Dedifferentiated amniotic fluid mesenchymal stem cell (primary cell): Measurements from ENCODE around the gene USP7.

Experiments
- DNase-seq: peaks from one replicate; pipeline ENCODE4 v3.0.0-alpha.2; 2016; ENCODE audit errors: extremely low spot score

The USP7 gene

DNA sequence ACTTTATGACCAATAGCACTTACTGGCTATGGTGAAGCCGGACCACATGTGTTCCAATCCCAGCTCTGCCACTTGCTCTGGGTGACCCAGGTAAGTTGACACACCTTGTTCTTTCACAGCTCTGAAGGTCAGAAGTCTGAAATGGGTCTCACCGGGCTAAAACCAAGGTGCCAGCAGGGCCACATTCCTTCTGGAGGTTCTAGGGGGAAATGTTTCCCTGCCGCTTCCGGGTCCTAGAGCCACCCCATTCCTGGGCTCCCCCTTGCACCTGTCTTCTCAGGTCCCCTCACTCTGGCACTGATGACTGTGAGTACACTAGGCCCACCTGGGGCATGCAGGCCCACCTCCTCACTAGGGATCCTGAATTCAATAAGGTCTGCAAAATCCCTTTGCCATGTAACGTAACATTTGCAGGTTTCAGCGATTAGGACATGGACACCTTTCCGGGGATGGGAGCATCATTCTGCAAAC lies 11.4 kb downstream of the USP7 start:
- no peak for DNase-seq

- no peak for DNase-seq
Observed at GRCh38 chr16:8951447-8952280, 12.0 kb downstream of the USP7 start.

DNA sequence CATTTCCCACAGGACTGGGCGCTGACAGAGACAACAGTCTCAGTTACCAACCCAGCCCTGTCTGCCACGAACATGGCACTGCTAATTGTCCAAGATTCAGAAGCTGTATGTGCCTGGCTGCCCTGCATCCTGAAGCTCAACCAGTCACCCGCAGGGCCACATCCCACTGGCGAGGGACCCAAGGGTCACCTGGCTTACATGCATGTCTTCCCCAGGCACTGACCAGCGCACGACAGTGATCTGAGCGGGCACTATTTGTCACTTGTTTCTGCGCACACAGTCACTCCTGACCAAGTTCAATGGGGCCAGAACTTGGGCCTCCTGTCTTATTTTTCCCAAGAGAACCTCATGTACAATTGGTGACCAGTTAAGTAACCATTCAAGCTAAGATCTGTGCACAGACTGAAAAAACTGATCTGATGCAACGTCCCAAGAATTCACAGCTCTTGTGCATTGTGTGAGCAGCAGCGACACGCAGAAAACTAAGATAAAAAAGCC lies 13.1 kb downstream of the USP7 start:
- peak; percentile 46 for DNase-seq

DNA sequence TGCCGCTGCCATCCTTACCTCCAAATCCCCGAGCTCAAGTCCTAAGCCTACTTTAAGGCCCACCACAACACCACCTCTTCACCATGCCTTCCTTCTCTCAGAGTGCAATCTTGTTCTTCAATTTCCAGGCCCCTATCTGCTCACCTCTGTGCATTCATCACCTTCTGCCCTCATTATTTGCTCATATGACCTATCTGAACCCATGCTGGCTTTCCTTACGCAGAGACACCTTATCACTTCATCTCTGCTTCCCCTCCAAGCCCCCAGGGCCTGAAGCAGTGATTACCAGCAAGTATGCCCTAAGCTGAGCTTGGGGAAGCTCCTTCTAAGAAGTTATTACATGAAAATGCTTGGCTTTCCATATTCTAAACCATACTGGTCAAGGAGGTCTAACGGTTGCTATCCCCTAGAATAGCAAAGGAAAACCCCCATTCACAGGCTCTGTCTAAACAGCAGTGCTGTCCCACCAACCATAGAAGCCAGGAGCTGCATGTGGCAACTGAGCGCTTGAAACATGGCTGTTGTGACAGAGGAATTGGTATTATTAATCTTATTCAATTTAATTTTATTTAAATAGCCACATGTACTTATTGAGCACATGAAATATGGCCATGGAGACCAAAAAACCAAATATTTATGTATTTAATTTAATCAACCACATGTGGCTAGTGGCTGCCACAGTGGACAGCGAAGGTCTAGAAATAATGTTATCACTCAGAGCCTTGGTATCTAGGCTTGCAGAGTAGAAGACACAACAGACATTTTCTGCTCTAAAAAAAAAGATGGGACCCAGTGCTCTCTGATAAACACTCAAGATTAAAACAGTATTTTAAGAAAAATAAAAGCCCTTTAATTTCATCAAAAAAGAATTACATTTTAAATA lies 13.9 kb downstream of the USP7 start:
- no peak for DNase-seq

DNA sequence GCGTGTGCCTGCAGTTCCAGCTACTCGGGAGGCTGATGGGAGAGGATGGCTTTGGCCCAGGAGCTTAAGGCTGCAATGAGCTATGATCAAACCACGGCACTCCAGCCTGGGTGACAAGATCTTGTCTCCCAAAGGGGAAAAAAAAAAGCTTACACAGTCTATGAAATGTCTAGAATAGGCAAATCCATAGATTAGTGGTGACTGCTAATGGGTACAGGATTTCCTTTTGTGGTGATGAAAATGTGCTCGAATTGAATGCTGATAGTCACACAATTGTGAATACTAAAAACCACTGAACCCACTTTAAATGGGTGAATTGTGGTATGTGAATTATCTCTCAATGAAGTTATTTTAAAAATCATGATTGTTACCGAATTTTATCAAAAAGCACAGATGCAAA lies 14.9 kb downstream of the USP7 start:
- DNase-seq: no peak

DNA sequence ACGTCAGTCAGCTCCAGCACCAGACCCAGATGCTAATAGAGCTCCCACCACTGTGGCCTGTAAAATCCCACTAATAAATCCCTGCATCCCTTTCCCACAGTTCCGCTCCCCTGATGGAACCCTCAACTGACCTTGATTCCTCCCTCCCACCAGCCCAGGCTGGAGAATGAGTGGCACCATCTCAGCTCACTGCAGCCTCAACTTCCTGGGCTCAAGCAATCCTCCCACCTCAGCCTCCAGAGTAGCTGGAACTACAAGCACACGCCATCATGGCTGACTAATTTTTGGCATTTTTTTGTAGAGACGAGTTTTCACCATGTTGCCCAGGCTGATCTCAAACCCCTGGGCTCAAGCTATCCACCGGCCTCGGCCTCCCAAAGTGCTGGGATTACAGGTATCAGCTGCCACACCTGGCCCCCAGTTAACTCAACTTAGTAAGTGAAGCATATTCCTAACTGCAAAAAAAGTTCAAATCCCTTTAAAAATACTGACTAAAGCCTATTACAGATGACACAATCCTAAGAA lies 15.6 kb downstream of the USP7 start:
- no peak for DNase-seq

GRCh38 chr16:8946544-8946943 lies 17.2 kb downstream of the USP7 start:
- no peak for DNase-seq

GRCh38 chr16:8945626-8946296 lies 17.9 kb downstream of the USP7 start:
- no peak for DNase-seq

DNA sequence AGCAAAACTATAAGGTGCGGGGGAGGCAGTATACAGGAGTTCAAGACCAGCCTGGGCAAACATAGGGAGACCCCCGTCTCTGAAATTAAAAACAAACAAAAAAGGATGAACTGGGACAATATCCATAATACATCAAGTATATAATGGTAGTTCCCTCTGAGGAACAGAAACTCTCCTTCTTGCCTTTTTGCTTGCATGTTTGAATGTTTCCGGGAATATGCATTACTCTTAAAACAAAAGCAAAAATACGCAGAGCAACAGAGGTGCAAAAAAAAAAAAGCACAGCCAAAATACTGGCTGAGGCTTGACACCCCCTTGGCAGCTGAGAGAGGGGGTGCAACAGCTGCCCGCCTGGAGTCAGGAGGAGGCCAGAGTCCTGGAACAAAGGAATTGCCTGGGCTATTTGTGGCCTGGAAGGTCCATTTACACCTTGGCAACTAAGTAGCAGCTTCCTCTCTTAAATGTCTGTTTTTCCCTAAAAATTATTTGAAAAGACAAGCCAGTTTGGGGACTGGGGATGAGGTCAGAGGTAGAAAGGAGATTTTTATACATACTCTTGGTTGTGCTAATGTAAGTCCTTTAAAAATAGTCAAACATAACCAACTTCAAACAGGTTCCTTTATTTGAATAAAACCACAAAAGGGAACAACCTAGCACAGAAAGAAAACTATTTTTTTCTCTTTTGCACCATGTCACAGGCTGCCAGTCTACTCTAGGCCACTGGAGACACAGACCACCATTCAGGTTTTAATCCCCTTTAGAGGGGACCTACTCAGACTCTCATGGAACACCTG lies 19.5 kb downstream of the USP7 start:
- DNase-seq: no peak

- DNase-seq: no peak
Observed at GRCh38 chr16:8943001-8943763, 20.5 kb downstream of the USP7 start.

DNA sequence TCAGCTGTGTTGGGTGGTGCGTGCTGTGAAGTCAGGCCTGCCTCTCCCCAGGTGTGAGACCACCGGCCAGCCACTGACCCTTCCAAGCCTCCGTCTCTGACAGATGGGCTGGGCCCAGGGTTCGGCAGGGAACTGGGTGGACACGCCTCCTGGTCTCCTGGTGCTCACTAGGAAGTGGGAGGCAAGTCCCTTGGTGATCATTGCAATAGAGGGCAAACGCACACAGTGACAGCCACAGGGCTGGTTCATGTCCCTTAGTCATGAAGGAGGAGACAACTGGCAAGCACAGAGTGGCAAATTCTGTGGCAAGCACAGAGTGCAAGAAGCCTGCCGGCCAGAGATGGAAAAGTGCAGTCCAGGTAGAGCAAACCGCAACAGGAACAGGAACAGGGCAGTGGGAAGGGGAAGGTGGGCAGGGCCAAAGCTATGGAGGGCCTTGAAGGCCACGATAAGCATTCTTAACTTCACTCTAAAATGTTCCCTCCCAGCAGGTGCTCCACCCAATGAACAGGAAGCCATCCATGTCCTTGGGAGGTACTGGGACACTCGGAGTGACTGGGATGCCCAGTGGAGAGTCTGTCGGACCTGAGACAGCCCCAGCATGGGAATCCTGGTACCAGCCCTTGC lies 21.9 kb downstream of the USP7 start:
- DNase-seq: no peak

DNA sequence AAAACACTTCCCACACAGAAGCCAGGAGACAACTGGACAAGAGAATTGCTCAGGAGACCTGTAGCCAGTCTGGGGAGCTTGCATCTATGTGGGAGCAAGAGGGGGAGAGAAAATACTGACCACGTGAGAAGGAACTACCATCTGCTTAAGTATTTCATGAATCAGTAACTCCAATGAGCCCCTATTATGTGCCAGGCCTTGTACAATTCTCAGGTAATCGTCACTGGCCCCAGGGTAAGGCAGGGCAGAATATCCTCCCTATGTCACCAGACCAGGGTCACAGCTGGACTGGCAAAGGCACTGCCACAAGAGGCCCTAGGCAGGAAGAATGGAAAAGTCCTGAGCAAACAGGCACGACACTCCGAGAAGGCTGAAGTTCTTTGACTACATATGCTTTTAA lies 25.9 kb downstream of the USP7 start:
- DNase-seq: no peak

GRCh38 chr16:8936421-8936820 lies 27.3 kb downstream of the USP7 start:
- DNase-seq: no peak

DNA sequence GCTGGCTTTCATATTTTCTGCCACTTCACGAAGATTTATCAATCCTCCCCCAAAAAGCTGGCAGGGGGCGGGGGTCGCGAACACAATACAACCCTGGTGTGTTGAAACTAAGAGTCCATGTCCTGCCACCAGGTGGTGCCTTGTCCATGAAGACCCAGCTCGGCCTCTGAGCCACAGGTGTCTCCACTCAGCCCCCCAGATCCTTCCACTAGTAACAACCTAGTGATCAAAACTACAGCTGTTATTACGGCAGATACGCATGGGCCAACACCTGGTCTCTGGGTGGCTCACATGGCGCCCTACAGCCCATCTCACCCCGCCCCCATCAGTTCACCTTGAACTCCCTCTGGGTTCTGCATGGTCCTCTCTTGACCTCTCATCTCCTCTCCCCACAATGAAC lies 27.7 kb downstream of the USP7 start:
- DNase-seq: no peak

DNA sequence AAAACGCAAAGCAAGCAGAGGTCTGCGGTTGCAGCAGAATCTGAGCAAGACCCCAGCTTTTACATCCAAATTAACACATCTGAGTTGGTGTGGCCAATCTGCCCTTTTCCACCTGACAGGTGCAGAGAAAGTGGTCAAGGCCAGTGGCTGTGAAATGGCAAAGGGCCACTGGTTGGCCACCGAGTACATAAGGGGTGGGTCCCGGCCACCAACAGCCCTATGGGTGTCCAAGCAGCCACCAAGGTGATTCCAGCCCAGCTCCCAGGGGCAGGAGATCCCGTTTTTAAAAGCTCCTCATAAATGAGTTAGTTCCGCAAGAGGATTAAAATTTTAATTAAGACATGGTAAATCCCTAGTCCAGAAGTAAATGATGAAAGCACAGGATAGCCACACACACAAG lies 29.1 kb downstream of the USP7 start:
- DNase-seq: no peak

- no peak for DNase-seq
Observed at GRCh38 chr16:8931859-8932258, 31.8 kb downstream of the USP7 start.

- no peak for DNase-seq
Observed at GRCh38 chr16:8929086-8929748, 34.5 kb downstream of the USP7 start.

- no peak for DNase-seq
Observed at GRCh38 chr16:8928467-8928957, 35.2 kb downstream of the USP7 start.

- no peak for DNase-seq
Observed at GRCh38 chr16:8926827-8927226, 36.9 kb downstream of the USP7 start.
